Thyroid gland (tissue), 4 donors: ENCODE data around the gene ST8SIA1. TPM values are rescaled to one million over a fixed set of nuclear protein-coding genes. Genes with fewer than 3 reads are reported as not detected.

Experiments
- DNase-seq, 2 donors: peaks; one replicate each; pipeline ENCODE4 v3.0.0-alpha.2; 2019
- H3K27ac ChIP-seq, 3 donors: fragments of 200-600 bp; sonication (generic); 1 replicate in 2 of 3; 2 replicates in 1 of 3; pipeline ENCODE4 v1.5.1; 2016 to 2019; ENCODE audit warnings: mild to moderate bottlenecking in 1 of 3, moderate library complexity in 1 of 3
- H3K27me3 ChIP-seq: fragments of 200-600 bp; sonication (generic); one replicate; pipeline ENCODE4 v1.5.1; 2019
- H3K36me3 ChIP-seq, 2 donors: fragments of 200-600 bp; sonication (generic); one replicate each; pipeline ENCODE4 v1.5.1; 2016 to 2019
- H3K4me1 ChIP-seq, 2 donors: fragments of 200-600 bp; sonication (generic); one replicate each; pipeline ENCODE4 v1.5.1; 2017 to 2019
- H3K4me3 ChIP-seq, 3 donors: fragments of 200-600 bp; sonication (generic); replicated peaks in 1 of 3; 1 replicate in 2 of 3; 2 replicates in 1 of 3; pipeline ENCODE4 v1.5.1; 2016; ENCODE audit warnings: mild to moderate bottlenecking in 1 of 3
- H3K9me3 ChIP-seq: fragments of 200-600 bp; sonication (generic); one replicate; pipeline ENCODE4 v1.5.1; 2017
- POLR2A ChIP-seq, 2 donors: fragments of 450-650 bp; IDR thresholded peaks; one replicate each; pipeline ENCODE4 v1.6.1; 2017; ENCODE audit warnings: antibody characterized with exemption in 2 of 2, mild to moderate bottlenecking in 2 of 2, moderate library complexity in 1 of 2
- WGBS, 2 donors: methylation state at CpG; one replicate each; pipeline ENCODE4 v1.1.5; 2017; 5-methylcytosine and 5-hydroxymethylcytosine counted together
- intact Hi-C: fragments of 100-400 bp; cut with DNase I; formaldehyde crosslinking; loops from one replicate; pipeline ENCODE4 v1.15.1; 2023
- total RNA-seq, 4 donors: library from RNA; depleted of rRNA; stranded (reverse); fragments of >200 nt; gene quantifications; one replicate each; pipeline ENCODE4 v1.2.3, GENCODE V29; 2016
- TF ChIP-seq, protein P1 (sequence below), 6 experiments: fragments of 200-600 bp in 3 of 6; fragments of 450-650 bp in 3 of 6; sonication (generic) in 3 of 6; IDR thresholded peaks; one replicate each; pipeline ENCODE4 v1.5.1; 2016 to 2019; ENCODE audit warnings: antibody characterized with exemption in 6 of 6, mild to moderate bottlenecking in 2 of 6, inconsistent platforms in 1 of 6, moderate library complexity in 1 of 6

The ST8SIA1 gene
- total RNA-seq, 4 donors from 2014 or later = 2.5 to 5.2 (median 4.9) TPM

DNA sequence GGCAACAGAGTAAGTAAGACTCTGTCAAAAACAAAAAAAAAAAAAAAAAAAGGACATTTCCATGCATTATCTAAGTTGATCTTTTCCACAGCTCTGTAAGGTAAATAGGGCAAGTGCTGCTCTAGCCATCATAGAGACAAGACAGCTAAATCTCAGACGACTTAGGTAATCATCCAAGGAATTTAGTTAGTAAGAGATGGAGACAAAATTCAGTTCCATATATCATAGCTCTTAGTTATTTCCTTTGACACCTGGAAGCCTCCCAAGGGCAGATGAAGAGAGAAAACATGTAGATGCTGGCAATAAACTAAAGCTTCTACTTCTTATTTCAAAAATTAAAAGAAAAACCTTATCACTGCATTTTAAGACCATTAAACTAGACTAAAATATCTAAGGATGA is 48.7 kb downstream of the ST8SIA1 start:
- 39 to 43% methylated on average over 1 of the region's 1 CpG for WGBS, 2 donors
- no peaks in the 10 kb centered on the region for H3K36me3 ChIP-seq
- intact Hi-C loops = no loop called here
- no peak for TF ChIP-seq POLR2A (IDR thresholded peaks at IDR 0.05)
- TF ChIP-seq, protein P1, sequence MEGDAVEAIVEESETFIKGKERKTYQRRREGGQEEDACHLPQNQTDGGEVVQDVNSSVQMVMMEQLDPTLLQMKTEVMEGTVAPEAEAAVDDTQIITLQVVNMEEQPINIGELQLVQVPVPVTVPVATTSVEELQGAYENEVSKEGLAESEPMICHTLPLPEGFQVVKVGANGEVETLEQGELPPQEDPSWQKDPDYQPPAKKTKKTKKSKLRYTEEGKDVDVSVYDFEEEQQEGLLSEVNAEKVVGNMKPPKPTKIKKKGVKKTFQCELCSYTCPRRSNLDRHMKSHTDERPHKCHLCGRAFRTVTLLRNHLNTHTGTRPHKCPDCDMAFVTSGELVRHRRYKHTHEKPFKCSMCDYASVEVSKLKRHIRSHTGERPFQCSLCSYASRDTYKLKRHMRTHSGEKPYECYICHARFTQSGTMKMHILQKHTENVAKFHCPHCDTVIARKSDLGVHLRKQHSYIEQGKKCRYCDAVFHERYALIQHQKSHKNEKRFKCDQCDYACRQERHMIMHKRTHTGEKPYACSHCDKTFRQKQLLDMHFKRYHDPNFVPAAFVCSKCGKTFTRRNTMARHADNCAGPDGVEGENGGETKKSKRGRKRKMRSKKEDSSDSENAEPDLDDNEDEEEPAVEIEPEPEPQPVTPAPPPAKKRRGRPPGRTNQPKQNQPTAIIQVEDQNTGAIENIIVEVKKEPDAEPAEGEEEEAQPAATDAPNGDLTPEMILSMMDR (IDR thresholded peaks at IDR 0.05) = no peak
- no peaks in the 10 kb centered on the region for H3K9me3 ChIP-seq
- no peaks in the 10 kb centered on the region for H3K27me3 ChIP-seq
- DNase-seq = no peak
- no peak overlapping the region for H3K4me3 ChIP-seq
- no peaks in the 10 kb centered on the region for H3K4me1 ChIP-seq
- no peak overlapping the region for H3K27ac ChIP-seq

- Histone ChIP-seq H3K4me1 (no peaks in the 10 kb centered on the region), H3K4me3 (no peak overlapping the region), H3K9me3 (no peaks in the 10 kb centered on the region), H3K27ac (no peak overlapping the region), H3K27me3 (no peaks in the 10 kb centered on the region), H3K36me3 (no peaks in the 10 kb centered on the region)
- intact Hi-C loops = no loop called here
- DNase-seq = no peak
- no peak for TF ChIP-seq POLR2A (IDR thresholded peaks at IDR 0.05)
- WGBS, 2 donors = 90 to 93% methylated on average over 1 of the region's 1 CpG
Observed at GRCh38 chr12:22284871-22285270, 49.6 kb downstream of the ST8SIA1 start.

- no peak overlapping the region for H3K4me3 ChIP-seq
- H3K27ac ChIP-seq = peak overlapping the region in 1 of 3 donors; percentile 26
- H3K9me3 ChIP-seq = no peaks in the 10 kb centered on the region
- intact Hi-C loops = no loop called here
- H3K27me3 ChIP-seq = no peaks in the 10 kb centered on the region
- no peaks in the 10 kb centered on the region for H3K36me3 ChIP-seq
- no peak for DNase-seq
- H3K4me1 ChIP-seq = no peaks in the 10 kb centered on the region
- no peak for TF ChIP-seq POLR2A (IDR thresholded peaks at IDR 0.05)
- TF ChIP-seq, protein P1 (IDR thresholded peaks at IDR 0.05) = no peak
- 68 to 79% methylated on average over 4 of the region's 4 CpGs for WGBS, 2 donors
Observed at GRCh38 chr12:22283508-22283907, 51.0 kb downstream of the ST8SIA1 start.

DNA sequence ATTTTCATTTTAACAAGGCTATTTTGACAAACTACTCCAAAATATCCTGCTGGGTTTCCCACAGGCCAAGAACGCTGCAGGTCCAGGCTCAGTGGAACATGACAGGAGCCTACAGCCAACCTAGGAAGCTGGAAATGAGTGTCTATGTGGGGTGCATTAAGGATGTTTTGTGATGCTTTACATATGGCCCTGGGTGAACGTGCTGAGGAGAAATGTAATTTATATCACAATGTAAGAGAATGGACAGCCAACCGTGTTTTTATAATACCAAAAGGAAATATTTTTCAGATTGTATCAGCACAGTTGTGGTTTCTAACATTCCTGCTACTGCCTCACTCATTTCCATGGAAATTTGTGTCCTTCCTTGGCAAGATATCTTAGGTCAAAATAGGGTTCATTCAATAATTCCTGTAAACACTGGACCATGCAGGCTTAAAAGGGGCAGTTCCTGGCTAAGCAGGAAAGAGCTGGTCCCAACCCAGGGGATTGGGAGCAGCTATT is 51.5 kb downstream of the ST8SIA1 start:
- intact Hi-C loops = no loop called here
- no peak for DNase-seq
- H3K4me3 ChIP-seq = no peak overlapping the region

DNA sequence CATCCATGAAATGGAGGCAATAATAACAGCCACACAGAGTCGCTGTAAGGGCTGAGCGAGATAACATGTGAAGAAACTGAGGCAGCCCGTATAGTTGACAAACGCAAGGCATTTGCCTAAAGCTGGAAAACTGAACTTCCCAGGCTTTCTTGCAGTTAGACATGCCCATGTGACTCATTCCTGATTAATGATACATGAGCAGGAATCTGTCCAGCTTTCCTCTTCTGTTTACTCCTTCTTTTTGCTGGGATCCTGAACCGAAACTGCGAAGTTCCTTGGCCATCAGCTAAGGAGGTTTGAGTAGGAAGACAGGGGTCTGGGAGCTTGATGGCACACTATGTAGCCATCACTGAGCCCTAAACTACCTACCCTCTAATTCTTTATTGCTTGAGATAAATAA is 52.2 kb downstream of the ST8SIA1 start:
- intact Hi-C loops = no loop called here
- DNase-seq = no peak
- whole genome bisulfite sequencing, 2 donors = 84 to 88% methylated on average over 6 of the region's 6 CpGs
- H3K4me3 ChIP-seq = no peak overlapping the region
- H3K36me3 ChIP-seq = no peaks in the 10 kb centered on the region
- no peaks in the 10 kb centered on the region for H3K9me3 ChIP-seq
- H3K4me1 ChIP-seq = no peaks in the 10 kb centered on the region
- no peaks in the 10 kb centered on the region for H3K27me3 ChIP-seq
- no peak for TF ChIP-seq POLR2A (IDR thresholded peaks at IDR 0.05)
- TF ChIP-seq, protein P1 (IDR thresholded peaks at IDR 0.05) = no peak
- H3K27ac ChIP-seq = peak overlapping the region; percentile 24 to 31 (median 26)

More for the DNA sequence above, 51.5 kb downstream of the ST8SIA1 start:
- 56 to 80% methylated on average over 3 of the region's 3 CpGs for WGBS, 2 donors
- no peaks in the 10 kb centered on the region for H3K4me1 ChIP-seq
- no peaks in the 10 kb centered on the region for H3K27me3 ChIP-seq
- peak overlapping the region in 1 of 3 donors; percentile 26 for H3K27ac ChIP-seq
- H3K36me3 ChIP-seq = no peaks in the 10 kb centered on the region
- TF ChIP-seq, protein P1 (IDR thresholded peaks at IDR 0.05) = no peak
- TF ChIP-seq POLR2A (IDR thresholded peaks at IDR 0.05) = no peak
- H3K9me3 ChIP-seq = no peaks in the 10 kb centered on the region
